BLaER1 treated with 17β-estradiol and CSF1 and Interleukin-3, amounts not matched to agents 10 nM and 100 nM (cell line): ENCODE results near the gene C19orf67.
"Not testable (repeated sequence)": the region's sequence is repeated elsewhere in the genome, so short reads cannot be mapped to it uniquely, and the experiment has no call there.

ENCODE experiments used
- H3K27ac ChIP-seq, 11 experiments: shearing (Covaris generic); formaldehyde crosslinking; 2 replicates each; pipeline ENCODE4 v1.8.1; 2022
- H3K27me3 ChIP-seq, 11 experiments: shearing (Covaris generic); formaldehyde crosslinking; 2 replicates each; pipeline ENCODE4 v1.8.1; 2022
- H3K36me3 ChIP-seq, 11 experiments: shearing (Covaris generic); formaldehyde crosslinking; 2 replicates each; pipeline ENCODE4 v1.8.1; 2022
- H3K4me1 ChIP-seq, 10 experiments: shearing (Covaris generic); formaldehyde crosslinking; 2 replicates each; pipeline ENCODE4 v1.8.1; 2022
- H3K4me2 ChIP-seq, 11 experiments: shearing (Covaris generic); formaldehyde crosslinking; 2 replicates each; pipeline ENCODE4 v1.8.1; 2022
- H3K4me3 ChIP-seq, 10 experiments: shearing (Covaris generic); formaldehyde crosslinking; 2 replicates each; pipeline ENCODE4 v1.8.1; 2022
- H3K9ac ChIP-seq, 11 experiments: shearing (Covaris generic); formaldehyde crosslinking; 2 replicates each; pipeline ENCODE4 v1.8.1; 2022
- H3K9me3 ChIP-seq, 11 experiments: shearing (Covaris generic); formaldehyde crosslinking; replicated peaks in 1 of 11; 2 replicates each; pipeline ENCODE4 v1.8.1; 2022
- H4K20me1 ChIP-seq, 11 experiments: shearing (Covaris generic); formaldehyde crosslinking; 2 replicates each; pipeline ENCODE4 v1.8.1; 2022
- Cebpa-rat ChIP-seq, 11 experiments: shearing (Covaris generic); IDR thresholded peaks; 2 replicates each; pipeline ENCODE4 v1.8.1; 2022

The C19orf67 gene

GRCh38 chr19:14039181-14039580 is 46.4 kb downstream of the C19orf67 start:
- Histone ChIP-seq H4K20me1 (peaks cover 0 to 6% (median 0%) of the 10 kb centered on the region in 11 experiments; a peak in 1 of 22 replicates), H3K9ac (no peak overlapping the region), H3K4me3 (no peak overlapping the region), H3K36me3 (peaks cover 0 to 44% (median 3%) of the 10 kb centered on the region in 11 experiments; a peak in 7 of 22 replicates), H3K27ac (no peak overlapping the region), H3K4me2 (no peak overlapping the region), H3K9me3 (no peaks in the 10 kb centered on the region), H3K27me3 (no peaks in the 10 kb centered on the region), H3K4me1 (peaks cover 0 to 11% (median 7%) of the 10 kb centered on the region in 10 experiments; a peak in 8 of 20 replicates)
- no peak for TF ChIP-seq Cebpa-rat (IDR thresholded peaks at IDR 0.05)

GRCh38 chr19:14035706-14036105 is 49.9 kb downstream of the C19orf67 start:
- no peak for TF ChIP-seq Cebpa-rat (IDR thresholded peaks at IDR 0.05)
- Histone ChIP-seq H3K9ac (no peak overlapping the region), H3K36me3 (peaks cover 0 to 29% (median 0%) of the 10 kb centered on the region in 11 experiments; a peak in 7 of 22 replicates), H3K9me3 (no peaks in the 10 kb centered on the region), H3K27ac (no peak overlapping the region), H3K4me1 (peaks cover 6 to 19% (median 13%) of the 10 kb centered on the region in 10 experiments; a peak in 19 of 20 replicates), H3K4me3 (no peak overlapping the region), H3K27me3 (peaks cover 0 to 7% (median 0%) of the 10 kb centered on the region in 11 experiments; a peak in 6 of 22 replicates), H4K20me1 (peaks cover 0 to 6% (median 0%) of the 10 kb centered on the region in 11 experiments; a peak in 1 of 22 replicates), H3K4me2 (no peak overlapping the region)

- H3K4me2 ChIP-seq, H4K20me1 ChIP-seq, H3K27ac ChIP-seq, H3K9me3 ChIP-seq, H3K4me3 ChIP-seq, H3K9ac ChIP-seq: not testable (repeated sequence)
- H3K27me3 ChIP-seq, result peaks cover 0 to 13% (median 0%) of the 10 kb centered on the region in 11 experiments; a peak in 7 of 22 replicates
- H3K4me1 ChIP-seq, result peaks cover 6 to 21% (median 13%) of the 10 kb centered on the region in 10 experiments; a peak in 19 of 20 replicates
- H3K36me3 ChIP-seq, result peaks cover 0 to 29% (median 0%) of the 10 kb centered on the region in 11 experiments; a peak in 7 of 22 replicates
These were observed 50.4 kb downstream of the C19orf67 start for GRCh38 chr19:14035159-14035558.

- TF ChIP-seq Cebpa-rat (IDR thresholded peaks at IDR 0.05), result no peak
- no peak overlapping the region for H3K27ac ChIP-seq
- no peak overlapping the region; a peak in 1 of 22 replicates for H3K4me2 ChIP-seq
- no peak overlapping the region for H3K9ac ChIP-seq
- no peaks in the 10 kb centered on the region for H3K9me3 ChIP-seq
- no peaks in the 10 kb centered on the region; a peak in 1 of 22 replicates for H4K20me1 ChIP-seq
- H3K4me3 ChIP-seq, result no peak overlapping the region
- peaks cover 0 to 14% (median 0%) of the 10 kb centered on the region in 11 experiments; a peak in 7 of 22 replicates for H3K27me3 ChIP-seq
- peaks cover 6 to 21% (median 14%) of the 10 kb centered on the region in 10 experiments for H3K4me1 ChIP-seq
- H3K36me3 ChIP-seq, result peaks cover 0 to 18% (median 0%) of the 10 kb centered on the region in 11 experiments; a peak in 5 of 22 replicates
These were observed 51.6 kb downstream of the C19orf67 start for GRCh38 chr19:14033946-14034345.

- Histone ChIP-seq H3K4me3 (peak within 1 kb of the TSS; percentile 66 to 79 (median 71)), H3K27me3 (peaks cover 0 to 14% (median 0%) of the 10 kb centered on the region in 11 experiments; a peak in 7 of 22 replicates), H3K36me3 (peaks cover 0 to 8% (median 0%) of the 10 kb centered on the region in 11 experiments; a peak in 3 of 22 replicates), H3K4me1 (peaks cover 8 to 34% (median 26%) of the 10 kb centered on the region in 10 experiments), H3K27ac (peak within 1 kb of the TSS; percentile 38 to 86 (median 72); a peak in 21 of 22 replicates), H3K9ac (peak within 1 kb of the TSS; percentile 69 to 84 (median 81)), H3K4me2 (peak within 1 kb of the TSS; percentile 87 to 99 (median 93)), H4K20me1 (no peaks in the 10 kb centered on the region), H3K9me3 (no peaks in the 10 kb centered on the region)
- TF ChIP-seq Cebpa-rat (IDR thresholded peaks at IDR 0.05), result no peak
These were observed 53.7 kb downstream of the C19orf67 start, which contains the start of gene IL27RA for GRCh38 chr19:14031719-14032480. TSS of gene IL27RA (plus strand) at chr19:14031762. CDS start at chr19:14031873, 111 bp downstream.
